GM23338 (cell line): Measurements from ENCODE around the gene SEC16B.

Source experiments
- CREB1 ChIP-seq: fragments of 250-450 bp; sonication (Bioruptor Pico); IDR thresholded peaks from 2 replicates; pipeline ENCODE4 v1.5.0; 2020; ENCODE audit warnings: low read depth, mild to moderate bottlenecking, moderate library complexity
- CTCF ChIP-seq, 2 experiments: fragments of 200-600 bp in 1 of 2; sonication (generic) in 1 of 2; conservative IDR thresholded peaks; 2 replicates each; pipeline versions ENCODE4 v1.5.1 to v1.6.1; 2016 to 2017; ENCODE audit warnings: antibody characterized with exemption in 2 of 2, low read depth in 2 of 2, mild to moderate bottlenecking in 2 of 2, moderate library complexity in 1 of 2
- EZH2 ChIP-seq: fragments of 200-600 bp; sonication (generic); IDR thresholded peaks from one replicate; pipeline ENCODE4 v1.8.0; 2017; ENCODE audit warnings: antibody characterized with exemption, mild to moderate bottlenecking, low read depth; ENCODE audit not compliant: unreplicated experiment
- JUNB ChIP-seq: IDR thresholded peaks from one replicate; pipeline ENCODE4 v1.6.1; 2016; ENCODE audit warnings: antibody characterized with exemption; ENCODE audit not compliant: unreplicated experiment
- POLR2AphosphoS5 ChIP-seq: IDR thresholded peaks from 2 replicates; pipeline ENCODE4 v1.6.1; 2016; ENCODE audit warnings: antibody characterized with exemption, low read depth
- ZNF331 ChIP-seq: fragments of 250-450 bp; sonication (Bioruptor Pico); IDR thresholded peaks from 2 replicates; pipeline ENCODE4 v1.5.0; 2020; ENCODE audit warnings: low read depth, mild to moderate bottlenecking, moderate library complexity
- ZNF462 ChIP-seq: fragments of 250-450 bp; sonication (Bioruptor Pico); IDR thresholded peaks from 2 replicates; pipeline ENCODE4 v1.5.0; 2020; ENCODE audit warnings: mild to moderate bottlenecking, moderate library complexity

- TF ChIP-seq POLR2AphosphoS5 (no peak), CTCF (conservative IDR thresholded peaks at IDR 0.05; ENCODE audit: low read depth in 2 of 2) (no peak), EZH2 (no peak), ZNF462 (CRISPR knock-in tag) (no peak), JUNB (no peak), CREB1 (no peak), ZNF331 (CRISPR knock-in tag) (no peak)
These were observed 29.2 kb downstream of the SEC16B start for GRCh38 chr1:177940682-177941081.
